Spleen (tissue), 11 donors: ENCODE measurements around the gene HLA-B. TPM values are rescaled to one million over a fixed set of nuclear protein-coding genes. Genes with fewer than 3 reads are reported as not detected.
"Not testable (repeated sequence)": the region's sequence is repeated elsewhere in the genome, so short reads cannot be mapped to it uniquely, and the experiment has no call there.

ENCODE experiments used
- DNase-seq: peaks from one replicate; pipeline ENCODE4 v3.0.0-alpha.2; 2020
- H3K27ac ChIP-seq, 8 donors: fragments of 200-600 bp; sonication (generic) in 7 of 8; 1 replicate in 4 of 8; 2 replicates in 4 of 8; pipeline versions ENCODE4 v1.5.0 to v1.8.0; 2016 to 2021; ENCODE audit warnings: inconsistent platforms in 4 of 8, mild to moderate bottlenecking in 4 of 8, moderate library complexity in 1 of 8
- H3K27me3 ChIP-seq, 7 donors: fragments of 200-600 bp; sonication (generic) in 6 of 7; replicated peaks in 1 of 7; 1 replicate in 4 of 7; 2 replicates in 3 of 7; pipeline versions ENCODE4 v1.5.0 to v1.8.0; 2016 to 2021; ENCODE audit warnings: inconsistent platforms in 3 of 7, mild to moderate bottlenecking in 1 of 7
- H3K36me3 ChIP-seq, 6 donors: fragments of 200-600 bp; sonication (generic) in 5 of 6; 1 replicate in 4 of 6; 2 replicates in 2 of 6; pipeline versions ENCODE4 v1.5.0 to v1.8.0; 2016 to 2021; ENCODE audit warnings: inconsistent platforms in 2 of 6
- H3K4me1 ChIP-seq, 6 donors: fragments of 200-600 bp; sonication (generic) in 5 of 6; 1 replicate in 3 of 6; 2 replicates in 3 of 6; pipeline versions ENCODE4 v1.5.0 to v1.8.0; 2016 to 2021; ENCODE audit warnings: inconsistent platforms in 3 of 6
- H3K4me3 ChIP-seq, 8 donors: fragments of 200-600 bp; sonication (generic) in 7 of 8; 1 replicate in 4 of 8; 2 replicates in 4 of 8; pipeline versions ENCODE4 v1.5.0 to v1.8.0; 2016 to 2021; ENCODE audit warnings: inconsistent platforms in 4 of 8, mild to moderate bottlenecking in 4 of 8, moderate library complexity in 2 of 8
- H3K9me3 ChIP-seq, 8 donors: fragments of 200-600 bp; sonication (generic) in 7 of 8; 1 replicate in 4 of 8; 2 replicates in 4 of 8; pipeline versions ENCODE4 v1.5.0 to v1.8.0; 2016 to 2021; ENCODE audit warnings: inconsistent platforms in 4 of 8
- CTCF ChIP-seq, 11 experiments: fragments of 200-600 bp in 7 of 11; fragments of 450-650 bp in 4 of 11; sonication (generic) in 4 of 11; IDR thresholded peaks in 8 of 11; conservative IDR thresholded peaks in 3 of 11; 1 replicate in 7 of 11; 2 replicates in 4 of 11; pipeline versions ENCODE4 v1.4.0 to v1.8.0; 2016 to 2021; ENCODE audit warnings: antibody characterized with exemption in 11 of 11, inconsistent platforms in 4 of 11, mild to moderate bottlenecking in 1 of 11
- POLR2A ChIP-seq, 3 donors: fragments of 450-650 bp; IDR thresholded peaks; one replicate each; pipeline ENCODE4 v1.5.1; 2017; ENCODE audit warnings: antibody characterized with exemption in 3 of 3, mild to moderate bottlenecking in 1 of 3
- POLR2AphosphoS5 ChIP-seq, 3 donors: sonication (generic); formaldehyde crosslinking; IDR thresholded peaks; one replicate each; pipeline ENCODE4 v1.5.1; 2017; ENCODE audit warnings: antibody characterized with exemption in 3 of 3
- WGBS, 5 donors: extraction: QIAGEN DNeasy Blood & Tissue Kit in 3 of 5; methylation state at CpG; one replicate each; pipeline versions ENCODE4 v1.1.5 to v1.1.7; 2013 to 2018; 5-methylcytosine and 5-hydroxymethylcytosine counted together
- intact Hi-C: fragments of 100-400 bp; cut with DNase I; formaldehyde crosslinking; loops from one replicate; pipeline ENCODE4 v1.15.0; 2023; ENCODE audit warnings: low total_unique reads
- polyA plus RNA-seq, 3 donors: library from polyadenylated mRNA; stranded (reverse); fragments of 200-250 nt; gene quantifications; one replicate each; pipeline ENCODE4 v1.2.1, GENCODE V29; 2013
- total RNA-seq, 7 donors: library from RNA; depleted of rRNA in 3 of 7; stranded (reverse); fragments of >200 nt in 3 of 7; fragmentation: NEBNext Ultra II Directional in 4 of 7; extraction: Animal tissue kit (Norgen Biotek cat#: 25700) in 4 of 7; gene quantifications; one replicate each; pipeline versions ENCODE4 v1.1.0 to v1.2.1, GENCODE V29; 2016 to 2021
- donor health status: healthy with polysubstance abuse.
- donor health status: DM: no; HTN: no; CAD: no; lungs with moderate emphysema.
- donor health status: DM: no; HTN: no; CAD: no.
- donor health status: Bipolar disorder and iron deficiency.
- donor health status: healthy.
- donor health status: DM: no; HTN: no; CAD: no.
- donor health status: DM: yes; HTN: yes; CAD: no.

HLA-B gene
- total and polyA plus RNA-seq, 10 donors, result 2,503 to 5,675 (median 4,667) TPM

DNA sequence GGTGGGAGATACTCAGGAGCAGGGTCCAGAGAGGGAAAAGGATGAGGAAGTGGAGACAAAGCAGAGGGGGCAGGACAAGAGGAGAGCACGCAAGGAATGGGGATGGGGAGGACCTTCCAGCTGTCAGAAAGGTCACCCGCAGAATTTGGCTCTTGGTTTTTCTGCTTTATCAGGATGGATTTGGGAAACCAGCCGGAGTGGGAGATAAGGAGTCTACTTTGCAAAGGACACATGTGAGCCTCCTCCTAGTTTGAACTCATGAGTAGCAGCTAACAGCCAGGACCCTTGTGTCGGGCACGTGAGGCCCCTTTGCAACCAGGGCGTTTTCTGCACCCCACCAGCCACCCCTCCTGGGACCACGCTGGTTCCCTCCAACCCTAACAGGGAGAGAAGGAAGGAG is 38.9 kb upstream of the HLA-B start:
- Histone ChIP-seq H3K27me3 (no peaks in the 10 kb centered on the region), H3K36me3 (peaks cover 0 to 14% (median 0%) of the 10 kb centered on the region in 6 donors), H3K9me3 (no peaks in the 10 kb centered on the region), H3K4me1 (peaks cover 9 to 35% (median 29%) of the 10 kb centered on the region in 6 donors), H3K27ac (no peak overlapping the region), H3K4me3 (no peak overlapping the region)
- WGBS, 5 donors, result 82 to 97% (median 93%) methylated on average over 6 to 7 of the region's 7 CpGs
- DNase-seq, result no peak
- no peak for TF ChIP-seq POLR2AphosphoS5 (IDR thresholded peaks at IDR 0.05)
- TF ChIP-seq CTCF (IDR thresholded peaks at IDR 0.05 in 8 of 11, conservative IDR thresholded peaks at IDR 0.05 in 3 of 11), result no peak
- TF ChIP-seq POLR2A (IDR thresholded peaks at IDR 0.05), result no peak
- intact Hi-C loops, result loop anchor here (5.0 kb wide), 1 partner anchor 46 kb away; no protein-coding TSS in a partner anchor

DNA sequence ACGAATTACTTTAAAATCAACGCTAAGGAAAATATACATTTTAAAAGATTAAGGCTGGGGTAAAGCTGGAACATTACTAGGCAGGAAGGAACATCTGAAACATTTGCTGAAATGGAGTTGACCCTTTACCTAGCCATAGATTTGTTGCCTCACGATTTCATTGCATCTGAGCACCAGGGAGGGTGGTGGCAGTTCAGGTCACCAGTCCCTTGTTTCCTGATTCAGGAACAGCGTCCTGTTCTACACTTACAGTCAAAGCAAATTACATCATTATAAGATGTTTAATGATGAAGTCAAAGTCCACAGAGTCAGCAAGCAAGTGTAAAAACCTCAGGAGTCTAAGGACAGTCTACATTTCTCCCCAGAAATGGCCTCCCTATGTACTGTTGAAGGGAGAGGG is 37.4 kb upstream of the HLA-B start:
- no peak for DNase-seq
- Histone ChIP-seq H3K4me1 (peaks cover 9 to 30% (median 28%) of the 10 kb centered on the region in 6 donors), H3K36me3 (peaks cover 0 to 14% (median 0%) of the 10 kb centered on the region in 6 donors), H3K9me3 (no peaks in the 10 kb centered on the region), H3K4me3 (no peak overlapping the region), H3K27ac (no peak overlapping the region), H3K27me3 (no peaks in the 10 kb centered on the region)
- TF ChIP-seq CTCF (IDR thresholded peaks at IDR 0.05 in 8 of 11, conservative IDR thresholded peaks at IDR 0.05 in 3 of 11), result no peak
- no peak for TF ChIP-seq POLR2A (IDR thresholded peaks at IDR 0.05)
- TF ChIP-seq POLR2AphosphoS5 (IDR thresholded peaks at IDR 0.05), result no peak
- WGBS, 5 donors, result 77 to 92% (median 83%) methylated on average over 4 of the region's 4 CpGs
- intact Hi-C loops, result no loop called here

- Histone ChIP-seq H3K27me3 (no peaks in the 10 kb centered on the region), H3K36me3 (peaks cover 0 to 14% (median 0%) of the 10 kb centered on the region in 6 donors), H3K9me3 (no peaks in the 10 kb centered on the region), H3K27ac (no peak overlapping the region), H3K4me1 (peaks cover 9 to 26% (median 24%) of the 10 kb centered on the region in 6 donors), H3K4me3 (no peak overlapping the region)
- intact Hi-C loops, result no loop called here
- DNase-seq, result no peak
- WGBS, 5 donors, result 74 to 93% (median 91%) methylated on average over 5 of the region's 5 CpGs
- TF ChIP-seq POLR2AphosphoS5 (IDR thresholded peaks at IDR 0.05), result no peak
- TF ChIP-seq CTCF (IDR thresholded peaks at IDR 0.05 in 8 of 11, conservative IDR thresholded peaks at IDR 0.05 in 3 of 11), result no peak
- TF ChIP-seq POLR2A (IDR thresholded peaks at IDR 0.05), result no peak
Measured at GRCh38 chr6:31393932-31394331, 37.0 kb upstream of the HLA-B start.

- H3K4me1 ChIP-seq, H3K4me3 ChIP-seq, H3K27ac ChIP-seq, H3K27me3 ChIP-seq, intact Hi-C loops, H3K9me3 ChIP-seq, DNase-seq: not testable (repeated sequence)
- peaks cover 0 to 11% (median 0%) of the 10 kb centered on the region in 6 donors for H3K36me3 ChIP-seq
Measured at GRCh38 chr6:31389802-31390132, 32.8 kb upstream of the HLA-B start.

DNA sequence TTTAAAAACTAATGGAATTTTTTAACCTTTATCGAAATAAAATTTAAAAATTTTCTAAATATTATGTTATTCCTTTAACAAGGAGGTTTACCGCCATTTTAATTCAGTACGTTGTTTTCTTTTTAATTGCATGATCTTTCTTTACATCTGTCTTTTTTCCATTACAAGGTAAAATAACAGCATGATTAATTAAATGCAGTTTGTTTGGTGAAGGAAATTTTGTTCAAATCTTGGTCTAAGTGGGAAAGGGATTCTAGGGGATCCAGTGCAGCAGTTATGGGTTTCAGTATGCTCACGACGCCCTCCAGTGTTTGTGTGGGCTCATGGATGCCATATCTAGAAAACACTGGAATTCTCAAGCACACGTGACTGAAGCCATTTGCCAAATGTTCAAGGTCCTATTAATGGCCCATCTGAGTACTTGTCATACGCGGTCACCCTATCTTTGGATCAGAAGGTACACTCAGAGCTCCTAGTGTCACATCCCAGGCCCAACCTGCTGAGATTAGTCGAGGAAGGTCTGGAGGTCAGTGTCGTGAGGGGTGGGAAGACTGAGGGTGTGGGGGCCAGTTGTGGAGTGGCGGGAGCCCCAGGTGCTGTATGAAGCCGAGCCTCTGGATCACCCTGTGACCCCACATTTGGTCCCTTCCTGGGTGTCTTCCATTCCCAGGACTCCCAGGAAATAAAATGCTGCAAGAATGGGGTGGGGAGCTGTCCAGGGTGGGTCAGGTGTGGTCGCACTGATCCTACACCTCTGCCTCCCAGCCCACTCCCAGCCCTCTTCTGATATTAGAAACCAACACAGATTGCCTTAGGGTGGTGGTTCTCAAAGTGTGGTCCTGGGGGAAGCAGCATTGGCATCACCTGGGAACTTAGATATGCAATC is 32.2 kb upstream of the HLA-B start:
- intact Hi-C loops, H3K4me3 ChIP-seq, H3K9me3 ChIP-seq, H3K36me3 ChIP-seq, H3K27me3 ChIP-seq, H3K4me1 ChIP-seq, H3K27ac ChIP-seq, DNase-seq: not testable (repeated sequence)
- 58 to 81% (median 68%) methylated on average over 3 to 5 of the region's 13 CpGs for WGBS, 5 donors
